H1 (cell line): ENCODE results near the gene MVP. TPM values are rescaled to one million over a fixed set of nuclear protein-coding genes. Genes with fewer than 3 reads are reported as not detected.

Experiments used
- CTCF ChIA-PET: fragments of 300-600 bp; sonication (Branson Sonifier 250); formaldehyde crosslinking; loops from one replicate; lab custom pipeline; 2021; ENCODE audit not compliant: partially characterized antibody; lab: Charles Lee
- POLR2A ChIA-PET: fragments of 300-600 bp; sonication (Branson Sonifier 250); formaldehyde crosslinking; loops from one replicate; lab custom pipeline; 2021; ENCODE audit warnings: inconsistent platforms; ENCODE audit not compliant: partially characterized antibody; lab: Charles Lee
- DNase-seq, 2 experiments: peaks; one replicate each; pipeline versions ENCODE4 v3.0.0 to v3.0.0-alpha.2; 2010 to 2022; ENCODE audit warnings: low spot score in 2 of 2, low read depth in 1 of 2, mixed read lengths in 1 of 2
- FAIRE-seq: peaks from 2 replicates; lab custom pipeline; 2011; peaks lifted over from hg19 to GRCh38; lab: Jason Lieb, UNC
- H2AFZ ChIP-seq: 2 replicates; pipeline ENCODE4 v1.8.1; 2012; ENCODE audit warnings: low read length, inconsistent platforms
- H2AK5ac ChIP-seq: 2 replicates; pipeline ENCODE4 v1.6.1; 2013; ENCODE audit warnings: low read depth, low read length
- H2BK120ac ChIP-seq: replicated peaks from 2 replicates; pipeline ENCODE3; 2013; ENCODE audit warnings: low read depth, low read length, inconsistent platforms
- H2BK12ac ChIP-seq: 2 replicates; pipeline ENCODE4 v1.6.1; 2013; ENCODE audit warnings: low read depth, low read length
- H2BK15ac ChIP-seq: 2 replicates; pipeline ENCODE4 v1.6.1; 2013; ENCODE audit warnings: low read length
- H2BK20ac ChIP-seq: 2 replicates; pipeline ENCODE4 v1.6.1; 2013; ENCODE audit warnings: low read length
- H2BK5ac ChIP-seq: 2 replicates; pipeline ENCODE4 v1.6.1; 2013; ENCODE audit warnings: low read depth, low read length
- H3K14ac ChIP-seq: 2 replicates; pipeline ENCODE4 v1.6.1; 2013; ENCODE audit warnings: inconsistent platforms; ENCODE audit not compliant: insufficient read length
- H3K18ac ChIP-seq: 2 replicates; pipeline ENCODE4 v1.6.1; 2013; ENCODE audit warnings: low read length; ENCODE audit errors: extremely low read depth
- H3K23ac ChIP-seq: 2 replicates; pipeline ENCODE4 v1.6.1; 2013; ENCODE audit warnings: inconsistent platforms; ENCODE audit not compliant: insufficient read length
- H3K23me2 ChIP-seq: 2 replicates; pipeline ENCODE4 v1.6.1; 2013; ENCODE audit warnings: low read depth, low read length
- H3K27ac ChIP-seq: 2 replicates; pipeline ENCODE4 v1.6.1; 2011; ENCODE audit warnings: low read depth, low read length, inconsistent platforms
- H3K27me3 ChIP-seq, 4 experiments: replicated peaks in 1 of 4; 1 replicate in 1 of 4; 2 replicates in 3 of 4; pipeline versions ENCODE4 v1.6.1 to v1.8.1; 2011 to 2013; ENCODE audit warnings: low read length in 3 of 4, mild to moderate bottlenecking in 3 of 4, inconsistent platforms in 2 of 4, mixed read lengths in 2 of 4, moderate library complexity in 1 of 4; ENCODE audit not compliant: control insufficient read depth in 3 of 4, insufficient read depth in 3 of 4; ENCODE audit errors: extremely low read depth in 1 of 4
- H3K36me3 ChIP-seq, 4 experiments: 2 replicates each; pipeline versions ENCODE4 v1.6.1 to v1.8.1; 2011 to 2013; ENCODE audit warnings: mild to moderate bottlenecking in 4 of 4, low read length in 3 of 4, moderate library complexity in 2 of 4, control low read depth in 1 of 4, inconsistent platforms in 1 of 4; ENCODE audit not compliant: insufficient read depth in 4 of 4, control insufficient read depth in 2 of 4
- H3K4ac ChIP-seq: replicated peaks from 2 replicates; pipeline ENCODE3; 2013; ENCODE audit warnings: low read length, low read depth, mixed read lengths, inconsistent platforms; ENCODE audit not compliant: insufficient read length
- H3K4me1 ChIP-seq, 4 experiments: replicated peaks in 1 of 4; 1 replicate in 1 of 4; 2 replicates in 3 of 4; pipeline versions ENCODE4 v1.6.1 to v1.8.1; 2011 to 2013; ENCODE audit warnings: low read length in 3 of 4, inconsistent platforms in 2 of 4, mixed read lengths in 1 of 4; ENCODE audit not compliant: insufficient read depth in 4 of 4, control insufficient read depth in 3 of 4
- H3K4me2 ChIP-seq, 2 experiments: 2 replicates each; pipeline versions ENCODE4 v1.6.1 to v1.8.1; 2011 to 2013; ENCODE audit warnings: low read depth in 2 of 2, low read length in 2 of 2, control low read depth in 1 of 2, inconsistent platforms in 1 of 2, mild to moderate bottlenecking in 1 of 2; ENCODE audit not compliant: insufficient read depth in 1 of 2
- H3K4me3 ChIP-seq, 4 experiments: fragments of 200-600, 300-600 bp in 1 of 4; sonication (generic), shearing (Covaris generic), sonication (Bioruptor Twin) in 1 of 4; 2 replicates each; pipeline versions ENCODE4 v1.5.1 to v1.8.1; 2011 to 2016; ENCODE audit warnings: low read length in 4 of 4, low read depth in 3 of 4, control low read depth in 2 of 4, inconsistent platforms in 2 of 4, mild to moderate bottlenecking in 2 of 4, mixed read lengths in 1 of 4, moderate library complexity in 1 of 4; ENCODE audit not compliant: insufficient read depth in 2 of 4; ENCODE audit errors: extremely low read depth in 1 of 4
- H3K56ac ChIP-seq: replicated peaks from 2 replicates; pipeline ENCODE3; 2013; ENCODE audit warnings: low read depth, mild to moderate bottlenecking, mixed read lengths, low read length, inconsistent platforms; ENCODE audit not compliant: insufficient read length
- H3K79me1 ChIP-seq: 2 replicates; pipeline ENCODE4 v1.6.1; 2013; ENCODE audit warnings: low read depth, low read length, control low read depth
- H3K79me2 ChIP-seq, 2 experiments: 2 replicates each; pipeline versions ENCODE4 v1.6.1 to v1.8.1; 2012 to 2013; ENCODE audit warnings: low read length in 2 of 2, mild to moderate bottlenecking in 2 of 2, inconsistent platforms in 1 of 2; ENCODE audit not compliant: insufficient read depth in 2 of 2, control insufficient read depth in 1 of 2
- H3K9ac ChIP-seq, 4 experiments: replicated peaks in 1 of 4; 1 replicate in 1 of 4; 2 replicates in 3 of 4; pipeline versions ENCODE4 v1.6.1 to v1.8.1; 2011 to 2013; ENCODE audit warnings: low read depth in 3 of 4, low read length in 3 of 4, control low read depth in 2 of 4, mild to moderate bottlenecking in 2 of 4, moderate library complexity in 2 of 4, inconsistent platforms in 1 of 4; ENCODE audit errors: extremely low read depth in 1 of 4
- H3K9me3 ChIP-seq, 2 experiments: 2 replicates each; pipeline versions ENCODE4 v1.6.1 to v1.8.1; 2012 to 2013; ENCODE audit warnings: mild to moderate bottlenecking in 2 of 2, moderate library complexity in 2 of 2, control low read depth in 1 of 2, inconsistent platforms in 1 of 2, low read depth in 1 of 2, low read length in 1 of 2, mixed read lengths in 1 of 2; ENCODE audit not compliant: insufficient read depth in 2 of 2
- H4K20me1 ChIP-seq, 2 experiments: replicated peaks in 1 of 2; 2 replicates each; pipeline versions ENCODE3 to v1.8.1; 2011 to 2013; ENCODE audit warnings: inconsistent platforms in 2 of 2, low read length in 2 of 2, mild to moderate bottlenecking in 1 of 2; ENCODE audit not compliant: insufficient read depth in 2 of 2, control insufficient read depth in 1 of 2
- H4K5ac ChIP-seq: 2 replicates; pipeline ENCODE4 v1.6.1; 2013; ENCODE audit warnings: low read length, low read depth, mixed read lengths, inconsistent platforms; ENCODE audit not compliant: insufficient read length
- H4K8ac ChIP-seq: 2 replicates; pipeline ENCODE4 v1.8.0; 2013; ENCODE audit warnings: mild to moderate bottlenecking, moderate library complexity, low read length, inconsistent platforms; ENCODE audit not compliant: insufficient read depth; ENCODE audit errors: extremely low read depth
- H4K91ac ChIP-seq: replicated peaks from 2 replicates; pipeline ENCODE3; 2013; ENCODE audit warnings: low read length, mixed read lengths, inconsistent platforms; ENCODE audit not compliant: insufficient read length
- BCL11A ChIP-seq, 2 experiments: IDR thresholded peaks; one replicate each; pipeline ENCODE4 v1.6.1; 2011; ENCODE audit warnings: low read depth in 2 of 2, low read length in 2 of 2, mild to moderate bottlenecking in 2 of 2
- CHD2 ChIP-seq: IDR thresholded peaks from 2 replicates; pipeline ENCODE4 v1.6.1; 2012; ENCODE audit warnings: low read length, improper control_type of control experiment
- EGR1 ChIP-seq: IDR thresholded peaks from 2 replicates; pipeline ENCODE4 v1.6.1; 2011; ENCODE audit warnings: low read depth, low read length, borderline replicate concordance
- EP300 ChIP-seq, 2 experiments: IDR thresholded peaks; 1 replicate in 1 of 2; 2 replicates in 1 of 2; pipeline ENCODE4 v1.6.1; 2011 to 2012; ENCODE audit warnings: low read depth in 2 of 2, low read length in 2 of 2, mild to moderate bottlenecking in 2 of 2, borderline replicate concordance in 1 of 2, inconsistent platforms in 1 of 2, moderate library complexity in 1 of 2
- KDM4A ChIP-seq: IDR thresholded peaks from one replicate; pipeline ENCODE4 v1.7.1; 2012; ENCODE audit warnings: low read depth, mild to moderate bottlenecking, moderate library complexity, low read length, inconsistent platforms; ENCODE audit not compliant: severe bottlenecking
- SIX5 ChIP-seq: IDR thresholded peaks from 2 replicates; pipeline ENCODE4 v1.6.1; 2011; ENCODE audit warnings: mild to moderate bottlenecking, low read depth, low read length
- SP1 ChIP-seq: IDR thresholded peaks from 2 replicates; pipeline ENCODE4 v1.6.1; 2011; ENCODE audit warnings: low read depth, low read length
- SP4 ChIP-seq: IDR thresholded peaks from 2 replicates; pipeline ENCODE4 v1.6.1; 2012; ENCODE audit warnings: low read length, inconsistent platforms
- TEAD4 ChIP-seq: IDR thresholded peaks from 2 replicates; pipeline ENCODE4 v1.6.1; 2012; ENCODE audit warnings: low read depth, low read length, inconsistent platforms, mixed read lengths
- WGBS, 2 experiments: shearing (Covaris generic) in 1 of 2; methylation state at CpG; one replicate each; pipeline versions ENCODE4 v1.1.6 to v1.1.7; 2013 to 2015; ENCODE audit warnings: low lambda C conversion rate in 2 of 2, mixed read lengths in 2 of 2, inconsistent platforms in 1 of 2, low coverage in 1 of 2, missing lambda C conversion rate in 1 of 2; ENCODE audit not compliant: insufficient replicate concordance in 2 of 2, insufficient coverage in 1 of 2, insufficient read length in 1 of 2; ENCODE audit errors: extremely low coverage in 1 of 2, missing lambda C conversion rate in 1 of 2; 5-methylcytosine and 5-hydroxymethylcytosine counted together
- polyA plus RNA-seq, 7 experiments: library from polyadenylated mRNA; depleted of rRNA in 3 of 7; stranded (reverse) in 5 of 7; unstranded in 2 of 7; fragments of >200 nt in 5 of 7; fragments of 200-250 nt in 2 of 7; gene quantifications; 1 replicate in 5 of 7; 2 replicates in 1 of 7; 4 replicates in 1 of 7; pipeline versions ENCODE4 v1.2.1 to v1.2.3, GENCODE V29; 2011 to 2013; ENCODE audit warnings: missing spikeins in 2 of 7, mixed read lengths in 2 of 7
- total RNA-seq: library from RNA; stranded (reverse); fragmentation: NEBNext Ultra II Directional; extraction: Animal tissue kit (Norgen Biotek cat#: 25700); gene quantifications from 2 replicates; pipeline ENCODE4 v1.2.1, GENCODE V29; 2021
- TF ChIP-seq, protein P1 (sequence below): IDR thresholded peaks from 2 replicates; pipeline ENCODE4 v1.6.1; 2012; ENCODE audit warnings: inconsistent platforms
- TF ChIP-seq, protein P2 (sequence below): IDR thresholded peaks from 2 replicates; pipeline ENCODE4 v1.6.1; 2012; ENCODE audit warnings: low read length, inconsistent platforms

Gene MVP
- total and polyA plus RNA-seq, 2 of the 8 experiments (the other 6 are each of a cell fraction or from before 2014, with no cell fraction given): 1.9 TPM

DNA sequence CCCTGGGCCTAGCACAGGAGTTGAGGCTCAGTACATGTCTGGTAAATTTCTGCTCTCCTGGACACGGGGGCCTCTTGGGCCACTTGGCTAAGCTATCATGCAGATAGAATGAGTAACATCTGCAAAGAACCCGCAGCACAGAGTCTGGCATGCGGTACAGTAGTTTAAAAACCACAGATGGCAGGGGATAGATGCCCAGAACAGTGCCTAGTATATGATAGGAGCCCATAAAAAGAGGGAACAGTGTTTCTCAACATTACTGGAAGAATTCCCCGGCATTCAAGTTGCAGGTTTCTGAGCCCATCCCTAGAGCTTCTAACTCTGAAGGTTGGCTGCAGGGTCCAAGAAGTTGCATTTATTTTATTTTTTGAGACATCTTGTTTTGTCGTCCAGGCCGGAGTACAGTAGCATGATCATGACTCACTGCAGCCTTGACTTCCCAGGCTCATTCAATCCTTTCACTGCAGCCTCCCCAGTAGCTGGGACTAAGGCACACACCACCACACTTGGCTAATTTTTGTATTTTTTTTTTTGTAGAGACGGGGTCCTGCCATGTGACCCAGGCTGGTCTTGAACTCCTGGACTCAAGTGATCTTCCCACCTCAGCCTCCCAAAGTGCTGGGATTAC, 37.0 kb downstream of the MVP start:
- Histone ChIP-seq H3K4me1 (no peaks in the 10 kb centered on the region), H3K23ac (no peak overlapping the region), H3K14ac (no peak overlapping the region), H3K4ac (no peak overlapping the region), H2AK5ac (no peak overlapping the region), H3K9me3 (no peaks in the 10 kb centered on the region), H2BK5ac (no peak overlapping the region), H3K23me2 (peaks cover 2% of the 10 kb centered on the region; the same call in 1 of the 2 replicates), H3K79me1 (peaks cover 9% of the 10 kb centered on the region), H4K5ac (no peak overlapping the region), H2BK120ac (no peak overlapping the region), H3K4me2 (no peak overlapping the region), H3K18ac (no peak overlapping the region), H2BK12ac (no peak overlapping the region), H2AFZ (no peak overlapping the region), H3K4me3 (no peak overlapping the region), H3K79me2 (peaks cover 0 to 9% of the 10 kb centered on the region in 2 experiments; a peak in 2 of 4 replicates), H3K36me3 (peaks cover 0 to 11% (median 6%) of the 10 kb centered on the region in 4 experiments; a peak in 5 of 8 replicates), H3K56ac (no peak overlapping the region), H4K91ac (no peak overlapping the region), H2BK20ac (no peak overlapping the region), H4K8ac (no peak overlapping the region), H3K9ac (no peak overlapping the region), H2BK15ac (no peak overlapping the region), H3K27me3 (no peaks in the 10 kb centered on the region), H4K20me1 (peaks cover 0 to 5% of the 10 kb centered on the region in 2 experiments), H3K27ac (no peak overlapping the region)
- WGBS, 2 experiments: 90% methylated on average over 7 of the region's 7 CpGs; no CpG with 5 or more reads in 1 of the 2 experiments
- ChIA-PET CTCF (interaction anchor here (1.1 to 15.0 kb wide), 5 partner anchors 9 to 149 kb away, joined by 4 to 212 read pairs (median 7); partner anchors contain the start of genes MVP and PAGR1), POLR2A (interaction anchor here (0.7 to 2.5 kb wide), 5 partner anchors 12 to 138 kb away, joined by 3 to 7 read pairs (median 6); partner anchors contain the start of genes HIRIP3 and INO80E)
- no peak for FAIRE-seq
- no peak for DNase-seq
- TF ChIP-seq EGR1: no peak
- no peak for TF ChIP-seq EP300 (IDR thresholded peaks at IDR 0.05; ENCODE audit: borderline replicate concordance in 1 of 2, low read depth in 2 of 2, low read length in 2 of 2)
- no peak for TF ChIP-seq SIX5
- no peak for TF ChIP-seq SP1
- TF ChIP-seq CHD2: no peak
- TF ChIP-seq KDM4A: no peak
- TF ChIP-seq TEAD4: no peak
- TF ChIP-seq, protein P1, sequence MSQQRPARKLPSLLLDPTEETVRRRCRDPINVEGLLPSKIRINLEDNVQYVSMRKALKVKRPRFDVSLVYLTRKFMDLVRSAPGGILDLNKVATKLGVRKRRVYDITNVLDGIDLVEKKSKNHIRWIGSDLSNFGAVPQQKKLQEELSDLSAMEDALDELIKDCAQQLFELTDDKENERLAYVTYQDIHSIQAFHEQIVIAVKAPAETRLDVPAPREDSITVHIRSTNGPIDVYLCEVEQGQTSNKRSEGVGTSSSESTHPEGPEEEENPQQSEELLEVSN: no peak
- TF ChIP-seq SP4: no peak
- TF ChIP-seq, protein P2, sequence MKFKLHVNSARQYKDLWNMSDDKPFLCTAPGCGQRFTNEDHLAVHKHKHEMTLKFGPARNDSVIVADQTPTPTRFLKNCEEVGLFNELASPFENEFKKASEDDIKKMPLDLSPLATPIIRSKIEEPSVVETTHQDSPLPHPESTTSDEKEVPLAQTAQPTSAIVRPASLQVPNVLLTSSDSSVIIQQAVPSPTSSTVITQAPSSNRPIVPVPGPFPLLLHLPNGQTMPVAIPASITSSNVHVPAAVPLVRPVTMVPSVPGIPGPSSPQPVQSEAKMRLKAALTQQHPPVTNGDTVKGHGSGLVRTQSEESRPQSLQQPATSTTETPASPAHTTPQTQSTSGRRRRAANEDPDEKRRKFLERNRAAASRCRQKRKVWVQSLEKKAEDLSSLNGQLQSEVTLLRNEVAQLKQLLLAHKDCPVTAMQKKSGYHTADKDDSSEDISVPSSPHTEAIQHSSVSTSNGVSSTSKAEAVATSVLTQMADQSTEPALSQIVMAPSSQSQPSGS: no peak
- no peak for TF ChIP-seq BCL11A (IDR thresholded peaks at IDR 0.05; ENCODE audit: low read depth in 2 of 2, low read length in 2 of 2)
